HG03045 (cell line): ENCODE results near the gene PSMD2.

Source experiments
- ATAC-seq: cut with Tn5 transposase; IDR thresholded peaks from one replicate; pipeline ENCODE4 v1.9.1; 2021; ENCODE audit warnings: mild to moderate bottlenecking, moderate library complexity; ENCODE audit not compliant: unreplicated experiment

Gene PSMD2

GRCh38 chr3:184354121-184354728 lies 55.2 kb downstream of the PSMD2 start:
- ATAC-seq = no peak

- no peak for ATAC-seq
Measured at GRCh38 chr3:184354754-184355153, 55.7 kb downstream of the PSMD2 start.

- ATAC-seq = no peak
Measured at GRCh38 chr3:184355261-184356040, 56.4 kb downstream of the PSMD2 start.

GRCh38 chr3:184357248-184358123 lies 58.4 kb downstream of the PSMD2 start:
- no peak for ATAC-seq

GRCh38 chr3:184358124-184358767 lies 59.2 kb downstream of the PSMD2 start:
- no peak for ATAC-seq
